Hematopoietic multipotent progenitor cell treated with erythropoietin and hydrocortisone succinate and interleukin-3 and kit ligand, for 8 days (in vitro differentiated cells): ENCODE measurements around the gene ALX3.
"Not testable (repeated sequence)": the region's sequence is repeated elsewhere in the genome, so short reads cannot be mapped to it uniquely, and the experiment has no call there.

ENCODE experiments used
- DNase-seq: peaks from one replicate; pipeline ENCODE4 v3.0.0-alpha.2; 2015

ALX3 gene

DNA sequence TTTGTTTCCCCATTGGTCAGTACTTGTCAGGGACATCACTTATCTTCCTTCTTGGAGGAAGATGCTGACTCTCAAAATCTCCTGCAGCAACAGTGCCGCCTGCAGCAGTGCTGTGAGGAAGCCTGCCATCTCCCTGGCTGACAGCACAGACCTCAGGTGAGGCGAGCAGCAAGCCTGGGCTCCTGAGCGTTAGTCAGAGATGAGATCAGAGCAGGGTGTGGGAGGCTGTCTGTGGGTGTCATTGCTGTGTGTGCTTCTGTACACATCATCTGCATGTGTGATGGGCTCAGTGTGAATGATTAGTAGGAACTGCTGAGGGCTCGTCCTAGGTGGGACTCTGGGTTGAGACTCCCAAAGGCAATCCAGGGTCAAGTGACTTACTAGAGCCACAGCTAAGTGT lies 29.9 kb downstream of the ALX3 start:
- DNase-seq = no peak

DNA sequence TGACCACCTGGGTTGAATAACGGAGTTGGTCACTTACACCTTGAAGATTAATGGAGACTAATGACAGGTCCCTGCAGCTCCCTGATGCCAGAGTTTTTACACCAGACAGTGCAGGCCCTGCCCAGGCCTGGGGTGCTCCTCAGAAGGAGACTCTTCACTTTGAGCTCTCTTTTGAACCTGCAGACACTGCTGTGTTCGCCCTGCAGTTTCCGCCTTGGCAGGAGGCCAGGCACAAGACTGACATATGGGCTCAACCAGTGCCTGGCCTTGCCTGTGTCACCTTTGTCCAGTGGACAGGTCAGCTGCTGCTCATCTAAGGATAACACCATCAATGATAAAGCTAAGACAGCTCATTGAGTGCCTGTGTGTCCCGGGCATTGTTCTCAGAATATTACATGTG lies 30.8 kb downstream of the ALX3 start:
- no peak for DNase-seq

DNA sequence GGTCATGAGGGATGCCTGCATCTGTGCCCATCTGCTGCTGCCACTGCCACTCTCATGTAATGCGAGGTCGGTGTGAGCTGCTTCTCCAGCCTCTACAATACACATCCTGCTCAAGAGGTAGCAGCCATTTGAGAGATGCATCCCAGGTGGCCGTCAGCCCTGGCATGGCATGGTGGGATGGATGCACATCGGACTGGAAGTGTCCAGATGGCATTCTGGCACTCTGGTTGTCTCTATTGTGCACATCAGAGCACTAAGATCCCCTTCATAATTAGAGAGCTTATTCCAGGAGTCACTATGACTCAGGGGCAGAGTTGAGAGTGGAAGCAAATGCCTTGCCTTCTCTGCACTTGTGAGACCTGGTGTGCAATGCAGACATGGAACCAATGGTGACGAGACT lies 32.2 kb downstream of the ALX3 start:
- no peak for DNase-seq

DNA sequence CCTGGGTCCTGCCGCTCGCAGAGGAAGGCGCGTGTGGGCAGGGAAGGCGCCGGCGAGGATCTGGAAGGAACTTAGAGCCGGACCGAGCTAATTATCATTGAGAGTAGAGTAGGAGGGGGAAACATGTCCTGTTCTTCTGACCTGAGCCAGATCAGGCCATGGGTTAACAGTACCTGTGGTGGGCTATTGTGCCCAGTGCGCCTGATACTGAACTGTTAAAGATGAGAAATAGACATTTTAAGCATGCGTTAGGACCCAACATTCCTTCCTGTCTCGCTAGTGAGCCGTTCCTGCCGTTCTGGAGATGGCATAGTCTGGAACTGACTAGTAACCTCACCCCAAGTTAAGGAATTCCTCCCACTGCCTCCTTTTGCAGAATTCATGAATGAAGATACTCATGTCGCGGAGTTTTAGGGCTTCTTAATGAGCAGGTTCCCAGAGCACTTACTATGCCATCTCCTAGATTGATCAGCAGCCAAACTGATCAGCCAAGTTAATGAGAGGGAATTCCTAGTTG lies 35.2 kb downstream of the ALX3 start:
- no peak for DNase-seq

DNA sequence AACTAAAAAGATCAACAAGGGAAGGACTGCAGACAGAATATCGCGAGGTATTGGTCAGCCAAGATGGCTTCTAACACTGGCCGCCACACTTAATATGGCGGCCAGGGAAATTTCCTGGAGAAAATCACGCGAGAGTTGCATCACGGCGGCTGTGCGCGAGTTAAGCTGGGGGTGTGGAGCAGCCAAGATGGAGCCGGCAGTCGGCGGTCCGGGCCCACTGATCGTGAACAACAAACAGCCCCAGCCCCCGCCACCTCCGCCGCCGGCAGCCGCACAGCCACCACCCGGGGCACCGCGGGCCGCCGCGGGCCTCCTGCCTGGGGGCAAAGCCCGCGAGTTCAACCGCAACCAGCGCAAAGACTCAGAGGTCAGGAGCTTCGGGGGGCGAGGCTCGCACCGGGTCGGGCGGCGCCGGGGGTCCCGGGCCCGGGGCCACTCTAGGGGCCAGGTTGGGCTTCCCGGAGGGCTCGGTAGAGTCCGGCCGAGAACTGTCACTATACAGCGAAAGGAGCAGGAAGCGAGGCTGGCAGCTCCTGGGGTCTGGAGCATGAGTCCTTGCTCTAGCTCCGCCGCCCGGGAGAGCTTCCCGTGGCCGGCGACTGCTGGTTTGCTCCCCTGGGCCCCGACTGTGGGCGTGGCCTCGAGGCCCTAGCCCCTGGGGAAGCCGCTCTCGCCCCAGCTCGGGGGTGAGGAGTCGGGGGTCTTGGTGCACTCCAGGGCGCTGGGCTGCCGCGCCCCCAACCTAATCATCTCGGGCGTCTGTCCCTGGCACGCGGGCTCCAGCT lies 35.8 kb downstream of the ALX3 start, which contains the start of gene STRIP1:
STRIP1 (plus strand) TSS at position 174 of the 785 bp plus-strand sequence; CDS start at position 188, 14 bp downstream.
- peak; percentile 97 for DNase-seq

DNA sequence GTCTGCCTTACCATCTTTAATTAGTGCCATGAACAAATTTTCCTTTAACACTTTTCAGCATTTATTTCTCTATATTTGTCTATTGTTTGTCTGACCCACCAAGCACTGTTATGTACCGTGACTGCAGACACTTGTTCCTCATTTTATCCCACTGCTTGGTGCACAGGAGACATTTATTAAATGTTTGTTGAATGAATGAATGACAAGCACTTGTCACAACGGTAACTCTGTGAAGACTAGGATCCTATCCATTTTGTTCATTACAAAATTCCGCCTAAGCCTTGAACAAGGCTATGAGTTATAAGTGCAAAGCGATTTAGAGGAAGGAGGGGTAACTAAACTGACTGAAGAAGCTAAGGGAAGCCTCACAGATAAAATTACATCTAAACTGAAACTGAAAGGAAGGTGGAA lies 36.4 kb downstream of the ALX3 start:
- DNase-seq = no peak

DNA sequence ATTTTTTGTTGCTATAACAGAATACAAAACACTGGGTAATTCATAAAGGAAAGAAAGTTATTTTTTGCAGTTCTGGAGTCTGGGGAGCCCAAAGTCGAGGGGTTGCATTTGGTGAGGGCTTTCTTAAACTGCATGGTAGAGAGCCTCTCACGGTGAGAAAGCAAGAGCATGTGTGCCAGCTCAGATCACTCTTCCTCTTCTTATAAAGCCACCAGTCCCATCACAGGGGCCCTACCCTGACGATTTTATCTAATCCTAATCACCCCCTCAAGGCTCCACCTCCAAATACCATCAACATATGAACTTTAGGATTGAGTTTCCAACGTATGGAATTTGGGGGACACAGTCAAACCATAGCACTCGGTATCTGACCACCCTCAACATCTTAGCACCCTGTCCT lies 37.1 kb downstream of the ALX3 start:
- DNase-seq = peak; percentile 26

DNA sequence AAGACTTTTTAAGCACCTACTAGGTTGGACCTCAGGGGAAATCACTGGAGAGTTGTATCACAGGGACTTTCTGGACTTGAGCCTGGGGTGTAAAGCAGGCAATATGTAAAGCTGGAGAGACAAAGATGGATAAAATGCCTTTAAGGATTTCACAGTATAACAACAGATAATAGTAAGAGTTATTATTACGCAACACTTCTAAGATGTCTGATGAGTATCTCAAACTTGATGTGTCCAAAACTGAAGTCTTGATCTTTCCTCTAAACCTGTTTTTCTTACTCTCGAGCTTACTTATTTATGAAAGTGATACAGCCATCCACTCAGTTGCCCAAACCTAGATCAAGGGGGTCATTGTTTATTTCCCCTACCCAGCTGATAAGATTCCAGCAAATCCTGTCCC lies 38.1 kb downstream of the ALX3 start:
- DNase-seq = no peak

DNA sequence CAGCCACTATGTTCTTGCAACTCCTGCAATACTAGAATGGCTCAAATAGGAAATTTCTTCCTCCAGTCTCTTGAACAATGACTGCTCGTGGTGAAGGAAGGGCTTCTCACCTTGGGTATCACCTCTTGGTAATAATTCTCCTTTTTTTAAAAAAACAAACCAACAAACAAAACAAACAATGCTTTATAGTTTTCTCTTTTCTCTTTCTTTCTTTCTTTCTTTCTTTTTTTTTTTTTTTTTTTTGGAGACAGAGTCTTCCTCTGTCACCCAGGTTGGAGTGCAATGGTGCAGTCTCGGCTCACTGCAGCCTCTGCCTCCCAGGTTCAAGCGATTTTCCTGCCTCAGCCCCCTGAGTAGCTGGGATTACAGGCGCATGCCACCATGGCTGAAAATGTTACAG lies 39.8 kb downstream of the ALX3 start:
- not testable (repeated sequence) for DNase-seq

DNA sequence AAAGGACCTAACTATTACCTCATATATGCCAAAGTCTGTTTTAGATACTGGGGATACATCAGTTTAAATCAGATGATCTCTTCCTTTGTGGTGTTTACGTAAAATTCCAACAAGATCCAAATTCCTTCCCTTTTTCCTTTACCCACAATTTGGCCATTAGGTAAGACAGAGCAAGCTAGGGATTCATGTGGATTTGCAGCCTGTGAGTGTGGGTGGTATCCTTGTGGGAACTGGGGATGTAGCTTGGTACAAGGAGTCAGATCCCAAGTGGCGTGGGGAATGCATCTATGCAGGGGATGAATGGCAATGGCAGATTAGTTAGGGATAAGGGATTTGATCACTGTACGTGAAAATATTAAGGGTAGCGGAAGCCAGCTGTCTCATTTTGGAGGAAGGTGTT lies 45.9 kb downstream of the ALX3 start:
- no peak for DNase-seq

DNA sequence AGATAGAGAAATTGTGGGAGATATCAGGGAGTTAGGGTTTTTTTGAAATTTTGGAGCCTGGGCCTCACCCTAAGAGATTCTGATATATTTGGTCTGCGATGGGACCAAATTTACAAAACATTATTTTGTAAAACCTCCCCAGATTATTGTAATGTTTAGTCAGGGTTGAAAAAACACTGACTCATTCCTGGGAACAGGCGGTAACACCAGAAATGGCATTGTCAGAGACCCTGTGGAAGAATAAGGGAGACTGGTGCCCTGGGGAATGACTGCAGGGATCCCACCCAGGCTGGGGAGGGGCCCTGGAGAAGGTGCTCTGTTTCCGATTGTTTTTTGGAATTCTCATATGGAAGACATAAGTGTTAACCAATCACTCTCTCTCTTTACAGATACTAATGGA lies 49.2 kb downstream of the ALX3 start:
- no peak for DNase-seq

DNA sequence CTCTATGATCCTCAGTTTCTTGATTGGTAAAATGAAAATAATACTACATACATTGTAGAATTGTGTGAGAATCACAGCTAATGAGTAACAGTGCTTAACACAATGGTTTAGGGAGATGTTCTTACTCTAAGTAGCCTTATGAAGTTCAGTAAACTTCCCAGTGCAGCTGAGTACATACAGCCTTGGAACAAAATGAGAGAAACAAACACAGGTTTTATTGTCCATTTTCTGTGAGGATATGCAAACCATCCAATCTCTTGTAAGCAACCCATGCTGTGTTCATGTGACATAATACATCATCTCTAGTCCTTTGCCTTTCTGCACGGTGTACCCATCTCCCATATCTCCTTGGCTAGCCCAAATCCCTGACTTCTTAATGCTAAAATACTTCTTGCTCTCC lies 50.7 kb downstream of the ALX3 start:
- no peak for DNase-seq

DNA sequence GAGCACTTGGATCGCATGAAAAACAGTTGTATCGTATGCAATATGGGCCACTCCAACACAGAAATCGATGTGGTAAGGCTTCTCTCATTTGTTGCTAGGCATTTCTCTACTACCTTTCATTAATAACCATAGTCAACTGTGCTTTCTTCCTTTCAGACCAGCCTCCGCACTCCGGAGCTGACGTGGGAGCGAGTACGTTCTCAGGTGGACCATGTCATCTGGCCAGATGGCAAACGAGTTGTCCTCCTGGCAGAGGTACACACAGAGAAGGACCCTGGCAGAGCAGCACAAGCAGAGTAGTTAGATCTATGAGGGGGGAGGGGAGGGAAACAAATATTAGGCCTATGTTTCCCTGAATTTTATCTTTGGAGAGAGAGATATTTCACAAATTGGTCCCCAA lies 52.1 kb downstream of the ALX3 start:
- no peak for DNase-seq

DNA sequence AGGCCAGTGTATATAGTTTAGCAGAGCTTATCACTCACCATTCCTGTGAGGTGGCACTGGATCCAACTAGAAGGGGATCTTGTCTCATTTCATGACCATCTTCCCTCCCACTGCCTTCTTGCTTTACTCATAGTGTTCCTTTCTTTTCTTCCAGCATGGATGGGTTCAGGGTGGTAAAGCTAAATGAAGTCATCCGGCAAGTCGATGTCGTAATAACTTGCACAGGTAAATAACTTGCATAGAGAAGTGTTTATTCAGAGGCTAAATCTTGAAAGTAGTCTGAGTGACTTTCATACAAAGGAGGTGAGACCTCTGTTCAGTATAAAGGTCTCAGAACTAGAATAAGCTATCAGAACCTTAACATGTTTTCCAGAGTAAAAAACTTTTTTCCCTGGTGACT lies 52.7 kb downstream of the ALX3 start:
- DNase-seq = no peak

DNA sequence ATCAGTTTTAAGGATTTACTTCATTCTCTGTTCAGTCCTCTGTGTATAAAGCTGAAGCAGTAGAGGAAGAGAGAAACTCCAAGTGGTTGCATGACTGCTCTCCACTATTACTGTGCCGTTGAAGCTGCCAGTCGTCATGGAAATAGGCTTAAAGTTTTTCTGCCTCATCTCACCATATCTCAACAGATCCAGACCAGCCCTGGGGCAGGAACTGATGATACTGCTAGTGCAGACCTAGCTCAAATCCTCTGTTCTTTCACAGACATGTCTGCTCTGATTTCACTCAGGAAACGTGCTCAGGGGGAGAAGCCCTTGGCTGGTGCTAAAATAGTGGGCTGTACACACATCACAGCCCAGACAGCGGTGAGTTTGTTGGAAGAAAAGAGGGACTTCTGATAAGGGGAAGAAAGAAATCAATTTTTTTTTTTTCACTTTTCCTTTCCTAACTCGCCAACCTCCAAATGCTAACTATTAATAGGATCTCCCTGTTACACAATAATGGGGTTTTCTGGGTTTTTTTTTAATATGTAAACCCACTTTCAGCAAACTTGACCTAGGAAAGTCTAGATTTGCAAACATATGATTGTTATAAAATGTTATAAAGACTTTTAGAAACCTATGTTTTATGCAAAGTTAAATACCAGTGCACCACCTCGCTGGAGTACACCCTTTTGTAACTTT lies 58.2 kb downstream of the ALX3 start:
- no peak for DNase-seq

DNA sequence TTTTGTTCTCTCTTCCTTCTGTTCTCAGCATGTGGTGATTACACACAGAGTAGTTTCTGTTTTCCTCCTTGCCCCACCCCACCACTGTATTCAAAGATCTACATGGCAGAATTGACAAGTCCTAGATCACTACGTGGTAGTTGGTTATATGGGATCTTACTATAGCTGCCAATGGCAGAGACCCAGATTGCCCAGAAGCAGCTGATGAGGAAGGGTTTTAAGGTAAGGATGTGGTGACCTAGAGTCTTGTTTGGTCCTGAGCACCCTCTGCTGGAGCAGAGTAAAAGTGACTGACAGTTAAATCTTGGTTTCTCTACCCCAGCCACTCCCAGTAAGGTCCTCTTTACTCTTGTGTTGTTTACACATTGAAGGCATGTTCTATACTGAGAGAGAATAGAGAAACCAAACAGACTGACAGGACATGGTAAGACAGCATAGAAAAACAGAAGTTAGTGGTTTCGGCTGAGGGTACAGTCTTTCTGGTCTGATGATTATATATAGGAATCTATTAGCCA lies 58.9 kb downstream of the ALX3 start:
- DNase-seq = peak; percentile 66
